Epithelial cell of esophagus (primary cell): Measurements from ENCODE around the gene RAVER1.

ENCODE experiments used
- DNase-seq: peaks from one replicate; pipeline ENCODE4 v3.0.0; 2010; ENCODE audit warnings: low read depth
- H3K4me3 ChIP-seq: 2 replicates; pipeline ENCODE4 v1.5.1; 2011; ENCODE audit warnings: mild to moderate bottlenecking, low read length, control low read depth
- TF ChIP-seq, protein P1 (sequence below): IDR thresholded peaks from 2 replicates; pipeline ENCODE4 v1.5.1; 2011; ENCODE audit warnings: low read depth, mild to moderate bottlenecking, low read length, control low read depth, inconsistent platforms; ENCODE audit not compliant: insufficient read depth; ENCODE audit errors: missing control alignments

The RAVER1 gene

DNA sequence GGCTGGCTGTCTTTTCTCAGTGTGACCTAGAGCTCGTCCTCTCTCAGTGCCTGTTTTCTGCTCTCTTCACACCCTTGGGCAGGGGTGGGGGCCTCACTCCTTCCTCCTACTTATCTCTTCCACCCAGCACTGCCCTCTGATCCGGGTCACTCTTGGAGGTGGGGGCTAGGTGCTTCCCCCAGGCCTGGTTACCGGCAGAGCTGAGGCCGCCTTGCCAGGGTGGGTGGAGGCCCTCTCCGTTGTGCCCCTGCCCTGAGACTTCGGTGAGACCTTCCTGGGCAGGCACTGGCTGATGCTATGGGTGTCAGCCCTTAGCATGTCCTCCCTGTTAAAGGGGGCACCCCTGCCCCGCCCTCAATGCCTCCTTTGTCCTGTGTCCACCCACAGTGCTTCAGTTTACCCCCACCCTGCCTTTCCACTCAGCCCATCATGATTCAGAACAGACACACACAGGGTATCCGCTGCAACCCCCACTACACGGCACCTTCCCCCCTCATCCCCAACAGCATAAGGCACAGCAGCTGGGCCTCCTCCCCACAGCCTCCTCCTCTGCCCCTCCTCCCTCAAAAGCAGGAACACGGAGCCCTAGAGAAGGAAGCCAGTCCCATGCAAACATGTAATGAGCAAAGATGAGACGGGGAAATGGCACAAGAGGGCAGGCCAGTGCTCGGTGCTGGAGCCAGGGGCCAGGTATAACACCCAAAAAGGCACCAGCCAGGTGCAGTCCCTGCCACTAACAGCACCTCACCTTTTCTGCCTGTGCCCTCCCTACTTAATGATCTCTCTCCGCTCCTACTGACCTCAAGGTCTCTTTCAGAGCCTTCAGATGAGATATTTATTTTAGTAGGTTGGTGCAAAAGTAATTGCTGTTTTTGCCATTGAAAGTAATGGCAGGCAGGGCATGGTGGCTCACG is 33.5 kb downstream of the RAVER1 start:
- H3K4me3 ChIP-seq, result no peak overlapping the region
- TF ChIP-seq, protein P1, sequence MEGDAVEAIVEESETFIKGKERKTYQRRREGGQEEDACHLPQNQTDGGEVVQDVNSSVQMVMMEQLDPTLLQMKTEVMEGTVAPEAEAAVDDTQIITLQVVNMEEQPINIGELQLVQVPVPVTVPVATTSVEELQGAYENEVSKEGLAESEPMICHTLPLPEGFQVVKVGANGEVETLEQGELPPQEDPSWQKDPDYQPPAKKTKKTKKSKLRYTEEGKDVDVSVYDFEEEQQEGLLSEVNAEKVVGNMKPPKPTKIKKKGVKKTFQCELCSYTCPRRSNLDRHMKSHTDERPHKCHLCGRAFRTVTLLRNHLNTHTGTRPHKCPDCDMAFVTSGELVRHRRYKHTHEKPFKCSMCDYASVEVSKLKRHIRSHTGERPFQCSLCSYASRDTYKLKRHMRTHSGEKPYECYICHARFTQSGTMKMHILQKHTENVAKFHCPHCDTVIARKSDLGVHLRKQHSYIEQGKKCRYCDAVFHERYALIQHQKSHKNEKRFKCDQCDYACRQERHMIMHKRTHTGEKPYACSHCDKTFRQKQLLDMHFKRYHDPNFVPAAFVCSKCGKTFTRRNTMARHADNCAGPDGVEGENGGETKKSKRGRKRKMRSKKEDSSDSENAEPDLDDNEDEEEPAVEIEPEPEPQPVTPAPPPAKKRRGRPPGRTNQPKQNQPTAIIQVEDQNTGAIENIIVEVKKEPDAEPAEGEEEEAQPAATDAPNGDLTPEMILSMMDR, result no peak
- no peak for DNase-seq

DNA sequence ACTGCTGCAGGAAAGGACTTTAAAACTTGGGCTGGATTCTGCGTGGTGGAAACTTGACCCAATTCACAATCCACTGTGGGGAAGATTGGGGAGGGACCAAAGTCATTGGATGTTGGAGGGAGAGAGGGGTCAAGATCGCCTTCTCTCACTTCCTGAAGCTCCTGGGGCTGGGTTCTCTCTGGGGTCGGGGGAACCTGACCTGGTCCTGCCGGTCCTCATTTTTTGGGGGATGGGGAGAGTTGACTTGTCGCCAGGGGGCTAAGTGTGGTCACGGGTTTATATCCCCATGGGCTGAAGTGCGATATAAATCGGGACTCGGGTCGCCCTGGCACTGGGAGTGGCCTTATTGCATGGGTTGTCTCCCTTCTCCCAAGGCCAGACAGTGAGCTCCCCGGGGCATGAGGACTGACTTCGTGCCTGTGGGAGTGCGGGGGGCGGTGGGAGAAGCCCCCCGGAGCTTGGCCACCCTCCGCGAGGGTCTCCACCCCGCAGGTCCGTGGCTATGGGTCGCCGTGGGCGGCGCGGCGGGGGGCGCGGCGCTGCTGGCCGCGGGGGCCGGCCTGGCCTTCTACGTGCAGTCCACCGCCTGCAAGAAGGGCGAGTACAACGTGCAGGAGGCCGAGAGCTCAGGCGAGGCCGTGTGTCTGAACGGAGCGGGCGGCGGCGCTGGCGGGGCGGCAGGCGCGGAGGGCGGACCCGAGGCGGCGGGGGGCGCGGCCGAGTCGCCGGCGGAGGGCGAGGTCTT is 37.3 kb downstream of the RAVER1 start:
- TF ChIP-seq, protein P1, result no peak
- no peak for DNase-seq
- no peak overlapping the region for H3K4me3 ChIP-seq

DNA sequence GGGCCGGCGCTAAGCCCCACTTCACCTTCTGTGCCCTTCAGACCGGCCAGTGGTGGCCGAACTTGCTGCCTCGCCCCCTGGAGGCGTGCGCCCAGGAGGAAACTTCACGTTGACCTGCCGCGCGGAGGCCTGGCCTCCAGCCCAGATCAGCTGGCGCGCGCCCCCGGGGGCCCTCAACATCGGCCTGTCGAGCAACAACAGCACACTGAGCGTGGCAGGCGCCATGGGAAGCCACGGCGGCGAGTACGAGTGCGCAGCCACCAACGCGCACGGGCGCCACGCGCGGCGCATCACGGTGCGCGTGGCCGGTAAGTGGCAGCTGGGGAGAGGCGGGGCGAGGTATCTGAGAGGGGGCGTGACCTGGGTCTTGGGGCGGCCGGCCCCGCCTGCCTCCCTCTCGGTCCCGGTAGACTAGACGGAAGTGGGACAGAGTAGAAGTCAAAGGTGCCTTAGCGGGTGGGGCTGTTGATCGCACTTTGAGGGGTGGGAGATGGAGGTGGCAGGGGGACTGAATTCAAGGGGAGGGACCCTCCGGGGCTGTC is 38.0 kb downstream of the RAVER1 start:
- DNase-seq, result no peak
- H3K4me3 ChIP-seq, result no peak overlapping the region
- TF ChIP-seq, protein P1, result no peak

DNA sequence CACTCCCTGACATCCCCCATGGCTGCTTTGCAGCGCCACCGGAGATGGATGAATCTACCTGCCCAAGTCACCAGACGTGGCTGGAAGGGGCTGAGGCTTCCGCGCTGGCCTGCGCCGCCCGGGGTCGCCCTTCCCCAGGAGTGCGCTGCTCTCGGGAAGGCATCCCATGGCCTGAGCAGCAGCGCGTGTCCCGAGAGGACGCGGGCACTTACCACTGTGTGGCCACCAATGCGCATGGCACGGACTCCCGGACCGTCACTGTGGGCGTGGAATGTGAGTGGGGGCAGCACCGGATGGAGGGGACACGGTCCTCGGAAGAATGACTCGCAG is 39.0 kb downstream of the RAVER1 start:
- TF ChIP-seq, protein P1, result no peak
- no peak overlapping the region for H3K4me3 ChIP-seq
- no peak for DNase-seq

DNA sequence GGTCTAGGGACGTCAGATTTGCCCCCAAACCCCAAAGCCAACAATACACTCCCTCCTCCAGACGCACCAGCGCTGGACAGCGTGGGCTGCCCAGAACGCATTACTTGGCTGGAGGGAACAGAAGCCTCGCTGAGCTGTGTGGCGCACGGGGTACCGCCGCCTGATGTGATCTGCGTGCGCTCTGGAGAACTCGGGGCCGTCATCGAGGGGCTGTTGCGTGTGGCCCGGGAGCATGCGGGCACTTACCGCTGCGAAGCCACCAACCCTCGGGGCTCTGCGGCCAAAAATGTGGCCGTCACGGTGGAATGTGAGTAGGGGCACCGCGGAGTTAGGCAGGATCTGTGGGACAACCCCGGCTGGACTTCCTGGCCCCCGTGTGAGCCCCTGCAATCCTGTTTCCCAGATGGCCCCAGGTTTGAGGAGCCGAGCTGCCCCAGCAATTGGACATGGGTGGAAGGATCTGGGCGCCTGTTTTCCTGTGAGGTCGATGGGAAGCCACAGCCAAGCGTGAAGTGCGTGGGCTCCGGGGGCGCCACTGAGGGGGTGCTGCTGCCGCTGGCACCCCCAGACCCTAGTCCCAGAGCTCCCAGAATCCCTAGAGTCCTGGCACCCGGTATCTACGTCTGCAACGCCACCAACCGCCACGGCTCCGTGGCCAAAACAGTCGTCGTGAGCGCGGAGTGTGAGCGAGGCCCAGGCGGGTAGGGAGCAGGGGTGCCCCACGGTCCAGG is 39.5 kb downstream of the RAVER1 start:
- TF ChIP-seq, protein P1, result no peak
- DNase-seq, result no peak
- H3K4me3 ChIP-seq, result no peak overlapping the region

DNA sequence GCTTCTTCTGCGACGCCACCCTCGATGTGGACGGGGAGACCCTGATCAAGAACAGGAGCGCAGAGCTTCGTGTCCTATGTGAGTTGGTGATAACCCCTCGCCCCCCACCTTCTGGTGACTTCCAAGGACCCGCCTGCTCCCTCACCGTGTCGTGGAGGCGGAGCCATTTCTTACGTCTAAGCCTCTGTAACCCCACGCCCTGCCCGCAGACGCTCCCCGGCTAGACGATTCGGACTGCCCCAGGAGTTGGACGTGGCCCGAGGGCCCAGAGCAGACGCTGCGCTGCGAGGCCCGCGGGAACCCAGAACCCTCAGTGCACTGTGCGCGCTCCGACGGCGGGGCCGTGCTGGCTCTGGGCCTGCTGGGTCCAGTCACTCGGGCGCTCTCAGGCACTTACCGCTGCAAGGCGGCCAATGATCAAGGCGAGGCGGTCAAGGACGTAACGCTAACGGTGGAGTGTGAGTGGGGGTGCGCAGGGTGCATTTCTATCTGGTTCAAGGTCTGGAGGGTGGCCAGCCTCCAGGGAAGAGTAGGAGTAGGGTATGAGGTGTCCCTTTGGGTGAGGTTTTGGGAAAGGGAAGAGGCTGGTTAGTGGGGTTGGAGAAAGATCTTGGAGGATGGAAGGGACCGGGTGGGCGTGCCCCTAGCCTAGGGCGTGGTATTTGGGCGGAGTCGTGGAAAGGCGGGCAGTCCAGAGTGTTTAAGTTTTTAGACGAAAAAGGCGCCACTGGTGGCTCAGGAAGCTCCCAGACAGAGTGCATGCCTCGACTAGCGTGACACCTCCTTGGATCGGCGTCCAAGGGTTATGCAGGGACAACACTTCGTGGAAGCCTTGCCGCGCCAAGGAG is 40.3 kb downstream of the RAVER1 start:
- TF ChIP-seq, protein P1, result no peak
- H3K4me3 ChIP-seq, result no peak overlapping the region
- DNase-seq, result no peak
